GM18505 (cell line): ENCODE data around the gene GDPD5.

ENCODE experiments used
- ATAC-seq: cut with Tn5 transposase; IDR thresholded peaks from one replicate; pipeline ENCODE4 v1.9.1; 2021; ENCODE audit not compliant: unreplicated experiment
- POLR2A ChIP-seq: IDR thresholded peaks from 4 replicates; pipeline ENCODE4 v1.6.1; 2011; ENCODE audit warnings: borderline replicate concordance; ENCODE audit not compliant: insufficient read depth, insufficient read length; ENCODE audit errors: extremely low read depth

GDPD5 gene

DNA sequence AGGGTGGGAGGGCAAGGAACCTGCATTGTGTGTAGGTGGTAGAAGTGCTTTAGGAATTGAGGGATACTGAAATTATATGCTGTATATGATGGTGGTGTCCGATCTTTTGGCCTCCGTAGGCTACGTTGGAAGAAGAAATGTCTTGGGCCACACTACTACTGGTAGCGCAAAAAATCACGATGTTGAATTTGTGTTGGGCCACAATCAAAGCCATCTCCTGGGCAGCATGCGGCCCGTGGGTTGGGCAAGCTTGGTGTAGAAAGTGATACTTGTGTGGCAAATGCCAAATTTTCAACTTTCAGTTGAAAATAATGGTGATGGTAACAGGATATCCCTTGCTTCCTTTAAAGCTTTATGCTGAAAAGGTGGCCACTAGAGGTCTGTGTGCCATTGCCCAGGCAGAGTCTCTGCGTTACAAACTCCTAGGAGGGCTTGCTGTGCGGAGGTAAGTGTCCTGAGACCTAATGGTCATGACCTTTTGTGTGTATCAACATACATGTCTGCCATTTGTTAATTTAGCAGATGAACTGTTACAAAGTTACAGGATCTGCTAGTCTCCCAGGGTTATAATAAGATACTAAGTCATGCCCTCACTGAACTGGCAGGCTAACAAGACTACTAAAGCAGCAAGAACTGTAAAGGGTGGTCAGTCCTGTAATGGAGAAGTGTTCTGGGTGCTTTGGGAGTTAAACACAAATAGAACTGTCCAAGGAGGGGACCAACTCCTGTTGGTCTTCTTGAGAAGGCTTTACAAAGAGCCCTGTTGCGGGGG is 123.6 kb downstream of the GDPD5 start:
- no peak for ATAC-seq
- no peak for TF ChIP-seq POLR2A

- no peak for TF ChIP-seq POLR2A
- no peak for ATAC-seq
Observed at GRCh38 chr11:75400146-75400865, 125.4 kb downstream of the GDPD5 start.

- TF ChIP-seq POLR2A, result peak; percentile 99
- peak; percentile 83 for ATAC-seq
Observed at GRCh38 chr11:75399344-75400145, 126.2 kb downstream of the GDPD5 start, which contains the start of gene RPS3. Gene RPS3 (plus strand): TSS chr11:75399518. CDS start chr11:75399548, 30 bp downstream.

DNA sequence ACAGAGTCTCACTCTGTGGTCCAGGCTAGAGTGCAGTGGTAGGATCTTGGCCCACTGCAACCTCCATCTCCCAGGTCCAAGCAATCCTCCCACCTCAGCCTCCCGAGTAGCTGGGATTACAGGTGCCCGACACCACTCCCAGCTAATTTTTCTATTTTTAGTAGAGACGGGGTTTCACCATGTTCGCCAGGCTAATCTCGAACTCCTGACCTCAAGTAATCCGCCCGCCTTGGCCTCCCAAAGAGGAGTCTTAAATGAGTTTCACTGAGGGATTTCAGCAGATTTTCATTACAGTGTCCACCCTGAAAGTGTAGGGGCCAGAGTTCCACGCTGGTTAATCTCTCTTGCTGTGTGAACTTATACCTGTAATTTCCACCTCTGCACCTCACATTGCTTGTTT is 126.8 kb downstream of the GDPD5 start:
- TF ChIP-seq POLR2A, result no peak
- peak; percentile 12 for ATAC-seq

GRCh38 chr11:75394085-75394840 is 131.5 kb downstream of the GDPD5 start:
- ATAC-seq, result no peak
- TF ChIP-seq POLR2A, result no peak

- TF ChIP-seq POLR2A, result no peak
- ATAC-seq, result no peak
Observed at GRCh38 chr11:75389925-75390324, 135.8 kb downstream of the GDPD5 start.

DNA sequence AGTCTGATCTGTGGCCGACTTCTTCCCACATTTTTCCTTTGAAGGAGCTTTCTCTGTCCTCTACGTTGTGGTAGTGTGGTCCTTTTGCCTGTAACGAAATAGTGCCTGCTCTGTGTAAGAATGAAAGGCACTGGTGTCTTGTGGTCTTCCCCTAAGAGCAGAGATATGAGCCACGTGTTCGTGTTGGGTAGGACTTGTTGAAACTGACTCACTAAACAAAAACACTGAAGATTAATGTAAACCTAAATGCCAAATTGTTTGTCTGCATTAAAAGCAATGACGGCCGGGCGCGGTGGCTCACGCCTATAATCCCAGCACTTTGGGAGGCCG is 136.5 kb downstream of the GDPD5 start:
- no peak for ATAC-seq
- no peak for TF ChIP-seq POLR2A

- ATAC-seq, result no peak
- no peak for TF ChIP-seq POLR2A
Observed at GRCh38 chr11:75388386-75389275, 137.1 kb downstream of the GDPD5 start.

DNA sequence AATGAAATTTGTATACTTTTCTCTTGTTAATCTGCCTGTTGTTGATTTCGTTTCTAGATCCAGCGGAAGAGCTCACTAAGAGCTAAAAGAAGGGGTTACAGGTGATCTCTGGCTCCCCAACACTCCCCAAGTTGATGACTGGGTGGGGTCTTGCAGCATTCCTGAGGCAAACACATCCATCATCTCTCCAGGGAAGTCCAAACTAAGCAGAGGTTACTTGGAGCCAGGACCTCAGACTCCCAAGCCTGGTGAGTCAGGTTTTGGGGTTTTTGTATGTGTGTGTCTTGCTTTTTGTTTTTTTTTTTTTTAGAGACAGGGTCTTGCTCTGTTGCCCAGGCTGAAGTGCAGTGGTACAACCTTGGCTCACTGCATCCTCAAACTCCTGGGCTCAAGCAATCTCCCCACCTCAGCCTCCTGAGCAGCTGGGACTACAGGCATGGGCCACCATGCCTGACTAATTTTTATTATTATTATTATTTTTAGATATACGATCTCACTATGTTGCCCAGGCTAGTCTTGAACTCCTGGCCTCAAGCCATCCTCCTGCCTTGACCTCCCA is 137.9 kb downstream of the GDPD5 start:
- ATAC-seq, result no peak
- TF ChIP-seq POLR2A, result no peak

GRCh38 chr11:75386942-75387630 is 138.7 kb downstream of the GDPD5 start:
- TF ChIP-seq POLR2A, result no peak
- ATAC-seq, result no peak
